ENCODE results near the gene PLEKHG4B. TPM values are rescaled to one million over a fixed set of nuclear protein-coding genes. Genes with fewer than 3 reads are reported as not detected.

Gene PLEKHG4B
- total and polyA plus RNA-seq, 4 donors: under 0.01 to 0.05 (median 0.01) TPM; not detected in 1

DNA sequence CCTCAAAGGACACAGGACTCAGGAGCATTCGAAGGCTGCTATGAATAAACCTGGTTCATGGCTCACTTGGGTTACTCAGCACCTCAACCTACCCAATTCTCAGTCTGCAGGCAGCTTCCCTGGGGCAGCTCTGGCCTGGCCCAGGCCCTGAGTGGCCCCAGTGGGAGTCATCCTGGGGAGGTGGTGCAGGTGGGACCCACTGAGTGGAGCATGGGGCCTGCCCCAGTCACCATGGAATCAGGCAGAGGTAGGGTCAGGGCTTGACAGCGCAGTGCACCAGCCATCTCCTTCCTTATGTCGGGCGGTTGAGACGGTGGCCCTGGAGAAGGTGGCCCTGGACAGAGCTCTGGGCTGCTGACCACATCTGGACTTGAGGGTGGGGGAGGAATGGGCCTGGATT, 19.2 kb downstream of the PLEKHG4B start:
- 96% methylated on average over 5 of the region's 5 CpGs for WGBS
- no peak overlapping the region for H3K27ac ChIP-seq (ENCODE audit: low read depth in 1 of 2, low read length in 2 of 2)

More for the DNA sequence above, 19.2 kb downstream of the PLEKHG4B start:
- Histone ChIP-seq H3K4me1 (ENCODE audit: control insufficient read depth in 4 of 4, insufficient read depth in 4 of 4, low read length in 3 of 4) (no peaks in the 10 kb centered on the region), H3K36me3 (ENCODE audit: control insufficient read depth in 4 of 4, insufficient read depth in 3 of 4, low read depth in 1 of 4, low read length in 3 of 4) (no peaks in the 10 kb centered on the region), H3K9me3 (ENCODE audit: control insufficient read depth in 4 of 4, low read length in 3 of 4) (peaks cover 0 to 2% (median 0%) of the 10 kb centered on the region in 4 donors), H3K27me3 (ENCODE audit: control insufficient read depth in 4 of 4, insufficient read depth in 4 of 4, low read length in 3 of 4) (peaks cover 0 to 3% (median 0%) of the 10 kb centered on the region in 4 donors), H3K9ac (ENCODE audit: low read depth in 1 of 2, low read length in 2 of 2) (no peak overlapping the region), H3K4me3 (ENCODE audit: low read depth in 1 of 3, low read length in 3 of 3) (no peak overlapping the region)
- no peak for TF ChIP-seq HNF4A (conservative IDR thresholded peaks at IDR 0.05)
- TF ChIP-seq EGR1 (IDR thresholded peaks at IDR 0.05; ENCODE audit: low read depth in 2 of 2): no peak
- TF ChIP-seq YY1 (IDR thresholded peaks at IDR 0.05): no peak
- TF ChIP-seq, protein P1, sequence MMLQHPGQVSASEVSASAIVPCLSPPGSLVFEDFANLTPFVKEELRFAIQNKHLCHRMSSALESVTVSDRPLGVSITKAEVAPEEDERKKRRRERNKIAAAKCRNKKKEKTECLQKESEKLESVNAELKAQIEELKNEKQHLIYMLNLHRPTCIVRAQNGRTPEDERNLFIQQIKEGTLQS (IDR thresholded peaks at IDR 0.05): no peak
- no peak for TF ChIP-seq FOXA2 (IDR thresholded peaks at IDR 0.05)
- TF ChIP-seq RXRA (IDR thresholded peaks at IDR 0.05): no peak
- TF ChIP-seq, protein P2, sequence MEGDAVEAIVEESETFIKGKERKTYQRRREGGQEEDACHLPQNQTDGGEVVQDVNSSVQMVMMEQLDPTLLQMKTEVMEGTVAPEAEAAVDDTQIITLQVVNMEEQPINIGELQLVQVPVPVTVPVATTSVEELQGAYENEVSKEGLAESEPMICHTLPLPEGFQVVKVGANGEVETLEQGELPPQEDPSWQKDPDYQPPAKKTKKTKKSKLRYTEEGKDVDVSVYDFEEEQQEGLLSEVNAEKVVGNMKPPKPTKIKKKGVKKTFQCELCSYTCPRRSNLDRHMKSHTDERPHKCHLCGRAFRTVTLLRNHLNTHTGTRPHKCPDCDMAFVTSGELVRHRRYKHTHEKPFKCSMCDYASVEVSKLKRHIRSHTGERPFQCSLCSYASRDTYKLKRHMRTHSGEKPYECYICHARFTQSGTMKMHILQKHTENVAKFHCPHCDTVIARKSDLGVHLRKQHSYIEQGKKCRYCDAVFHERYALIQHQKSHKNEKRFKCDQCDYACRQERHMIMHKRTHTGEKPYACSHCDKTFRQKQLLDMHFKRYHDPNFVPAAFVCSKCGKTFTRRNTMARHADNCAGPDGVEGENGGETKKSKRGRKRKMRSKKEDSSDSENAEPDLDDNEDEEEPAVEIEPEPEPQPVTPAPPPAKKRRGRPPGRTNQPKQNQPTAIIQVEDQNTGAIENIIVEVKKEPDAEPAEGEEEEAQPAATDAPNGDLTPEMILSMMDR (IDR thresholded peaks at IDR 0.05; ENCODE audit: low read depth, low read length, missing input control): no peak
- no peak for TF ChIP-seq SP1 (IDR thresholded peaks at IDR 0.05)
- TF ChIP-seq FOXA1 (IDR thresholded peaks at IDR 0.05): no peak
- TF ChIP-seq, protein P3, sequence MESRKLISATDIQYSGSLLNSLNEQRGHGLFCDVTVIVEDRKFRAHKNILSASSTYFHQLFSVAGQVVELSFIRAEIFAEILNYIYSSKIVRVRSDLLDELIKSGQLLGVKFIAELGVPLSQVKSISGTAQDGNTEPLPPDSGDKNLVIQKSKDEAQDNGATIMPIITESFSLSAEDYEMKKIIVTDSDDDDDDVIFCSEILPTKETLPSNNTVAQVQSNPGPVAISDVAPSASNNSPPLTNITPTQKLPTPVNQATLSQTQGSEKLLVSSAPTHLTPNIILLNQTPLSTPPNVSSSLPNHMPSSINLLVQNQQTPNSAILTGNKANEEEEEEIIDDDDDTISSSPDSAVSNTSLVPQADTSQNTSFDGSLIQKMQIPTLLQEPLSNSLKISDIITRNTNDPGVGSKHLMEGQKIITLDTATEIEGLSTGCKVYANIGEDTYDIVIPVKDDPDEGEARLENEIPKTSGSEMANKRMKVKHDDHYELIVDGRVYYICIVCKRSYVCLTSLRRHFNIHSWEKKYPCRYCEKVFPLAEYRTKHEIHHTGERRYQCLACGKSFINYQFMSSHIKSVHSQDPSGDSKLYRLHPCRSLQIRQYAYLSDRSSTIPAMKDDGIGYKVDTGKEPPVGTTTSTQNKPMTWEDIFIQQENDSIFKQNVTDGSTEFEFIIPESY (IDR thresholded peaks at IDR 0.05): no peak
- no peak for TF ChIP-seq TAF1 (conservative IDR thresholded peaks at IDR 0.05)
- no peak for TF ChIP-seq JUND (IDR thresholded peaks at IDR 0.05)
- TF ChIP-seq, protein P4, sequence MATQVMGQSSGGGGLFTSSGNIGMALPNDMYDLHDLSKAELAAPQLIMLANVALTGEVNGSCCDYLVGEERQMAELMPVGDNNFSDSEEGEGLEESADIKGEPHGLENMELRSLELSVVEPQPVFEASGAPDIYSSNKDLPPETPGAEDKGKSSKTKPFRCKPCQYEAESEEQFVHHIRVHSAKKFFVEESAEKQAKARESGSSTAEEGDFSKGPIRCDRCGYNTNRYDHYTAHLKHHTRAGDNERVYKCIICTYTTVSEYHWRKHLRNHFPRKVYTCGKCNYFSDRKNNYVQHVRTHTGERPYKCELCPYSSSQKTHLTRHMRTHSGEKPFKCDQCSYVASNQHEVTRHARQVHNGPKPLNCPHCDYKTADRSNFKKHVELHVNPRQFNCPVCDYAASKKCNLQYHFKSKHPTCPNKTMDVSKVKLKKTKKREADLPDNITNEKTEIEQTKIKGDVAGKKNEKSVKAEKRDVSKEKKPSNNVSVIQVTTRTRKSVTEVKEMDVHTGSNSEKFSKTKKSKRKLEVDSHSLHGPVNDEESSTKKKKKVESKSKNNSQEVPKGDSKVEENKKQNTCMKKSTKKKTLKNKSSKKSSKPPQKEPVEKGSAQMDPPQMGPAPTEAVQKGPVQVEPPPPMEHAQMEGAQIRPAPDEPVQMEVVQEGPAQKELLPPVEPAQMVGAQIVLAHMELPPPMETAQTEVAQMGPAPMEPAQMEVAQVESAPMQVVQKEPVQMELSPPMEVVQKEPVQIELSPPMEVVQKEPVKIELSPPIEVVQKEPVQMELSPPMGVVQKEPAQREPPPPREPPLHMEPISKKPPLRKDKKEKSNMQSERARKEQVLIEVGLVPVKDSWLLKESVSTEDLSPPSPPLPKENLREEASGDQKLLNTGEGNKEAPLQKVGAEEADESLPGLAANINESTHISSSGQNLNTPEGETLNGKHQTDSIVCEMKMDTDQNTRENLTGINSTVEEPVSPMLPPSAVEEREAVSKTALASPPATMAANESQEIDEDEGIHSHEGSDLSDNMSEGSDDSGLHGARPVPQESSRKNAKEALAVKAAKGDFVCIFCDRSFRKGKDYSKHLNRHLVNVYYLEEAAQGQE (IDR thresholded peaks at IDR 0.05): no peak
- TF ChIP-seq HNF4G (IDR thresholded peaks at IDR 0.05): no peak
- TF ChIP-seq NR2F2 (IDR thresholded peaks at IDR 0.05): no peak
- no peak for TF ChIP-seq RAD21 (IDR thresholded peaks at IDR 0.05)
- no peak for TF ChIP-seq GABPA (IDR thresholded peaks at IDR 0.05 in 1 of 2, conservative IDR thresholded peaks at IDR 0.05 in 1 of 2)
- TF ChIP-seq, protein P5, sequence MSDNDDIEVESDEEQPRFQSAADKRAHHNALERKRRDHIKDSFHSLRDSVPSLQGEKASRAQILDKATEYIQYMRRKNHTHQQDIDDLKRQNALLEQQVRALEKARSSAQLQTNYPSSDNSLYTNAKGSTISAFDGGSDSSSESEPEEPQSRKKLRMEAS (IDR thresholded peaks at IDR 0.05): no peak
- DNase-seq (ENCODE audit: low spot score): no peak
